Retina (tissue), 1 donor: ENCODE results near the gene DCAF5.

ENCODE experiments used
- DNase-seq: peaks from one replicate; pipeline ENCODE4 v3.0.0-alpha.2; 2016

Gene DCAF5

DNA sequence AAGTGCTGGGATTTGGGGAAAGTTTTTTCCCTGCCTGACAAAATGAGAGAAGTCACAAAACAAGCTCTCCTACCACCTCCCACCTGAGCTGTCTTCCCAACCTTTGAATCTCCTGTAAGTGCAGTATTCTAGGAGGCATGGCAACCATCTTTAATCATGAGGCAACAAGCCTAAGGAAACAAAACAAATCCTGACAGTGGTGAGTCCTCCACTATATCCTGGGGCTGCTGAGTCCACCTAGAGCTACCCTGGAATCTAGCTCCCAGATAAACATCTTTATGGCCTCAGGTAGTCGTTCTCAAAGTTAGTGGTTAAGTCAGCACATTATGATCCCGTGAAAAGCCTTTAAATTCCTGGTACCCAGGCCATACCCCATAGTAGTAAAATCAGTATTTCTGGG is 151.5 kb downstream of the DCAF5 start:
- no peak for DNase-seq
